ENCODE data around the gene MRS2. TPM values are rescaled to one million over a fixed set of nuclear protein-coding genes. Genes with fewer than 3 reads are reported as not detected.
A peak's percentile ranks its signal among the peaks of the same experiment; 100 is the strongest.

Gene MRS2
- total and polyA plus RNA-seq, 8 donors = 8.4 to 45.2 (median 25.9) TPM

- H3K27me3 ChIP-seq = peaks cover 0 to 21% (median 3%) of the 10 kb centered on the region in 3 donors
Measured at GRCh38 chr6:24401458-24401857, 1.3 kb upstream of the MRS2 start.

GRCh38 chr6:24403501-24403824 is 727 bp downstream of the MRS2 start:
- Histone ChIP-seq H3K9me3 (no peaks in the 10 kb centered on the region), H3K4me1 (peaks cover 0 to 38% (median 27%) of the 10 kb centered on the region in 4 donors), H3K4me3 (peak overlapping the region; percentile 87 to 99 (median 98)), H3K27ac (peak overlapping the region; percentile 78 to 91 (median 86)), H3K36me3 (peaks cover 7 to 32% (median 31%) of the 10 kb centered on the region in 4 donors), H3K27me3 (peaks cover 0 to 12% (median 3%) of the 10 kb centered on the region in 3 donors)
- intact Hi-C loops (cut with DNase I; ENCODE audit: low total_unique reads) = no loop called here
- 3 to 7% (median 4%) methylated on average over 12 of the region's 12 CpGs for WGBS, 5 donors
- no peak for DNase-seq
- TF ChIP-seq EP300 (IDR thresholded peaks at IDR 0.05) (no peak), CTCF (IDR thresholded peaks at IDR 0.05) (no peak), POLR2A (IDR thresholded peaks at IDR 0.05) (no peak), POLR2AphosphoS5 (IDR thresholded peaks at IDR 0.05) (no peak)

More at GRCh38 chr6:24401458-24401857, 1.3 kb upstream of the MRS2 start:
- TF ChIP-seq EP300 (IDR thresholded peaks at IDR 0.05) = no peak
- no peak for TF ChIP-seq CTCF (IDR thresholded peaks at IDR 0.05)
- TF ChIP-seq POLR2AphosphoS5 (IDR thresholded peaks at IDR 0.05) = no peak
- no peak for TF ChIP-seq POLR2A (IDR thresholded peaks at IDR 0.05)
- Histone ChIP-seq H3K9me3 (peaks cover 0 to 6% (median 0%) of the 10 kb centered on the region in 4 donors), H3K36me3 (peaks cover 0 to 16% (median 13%) of the 10 kb centered on the region in 4 donors), H3K27ac (no peak overlapping the region), H3K4me1 (peaks cover 0 to 36% (median 27%) of the 10 kb centered on the region in 4 donors), H3K4me3 (no peak overlapping the region)
- WGBS, 5 donors = 65 to 76% (median 73%) methylated on average over 4 of the region's 4 CpGs
- DNase-seq = no peak
- intact Hi-C loops (cut with DNase I; ENCODE audit: low total_unique reads) = no loop called here

DNA sequence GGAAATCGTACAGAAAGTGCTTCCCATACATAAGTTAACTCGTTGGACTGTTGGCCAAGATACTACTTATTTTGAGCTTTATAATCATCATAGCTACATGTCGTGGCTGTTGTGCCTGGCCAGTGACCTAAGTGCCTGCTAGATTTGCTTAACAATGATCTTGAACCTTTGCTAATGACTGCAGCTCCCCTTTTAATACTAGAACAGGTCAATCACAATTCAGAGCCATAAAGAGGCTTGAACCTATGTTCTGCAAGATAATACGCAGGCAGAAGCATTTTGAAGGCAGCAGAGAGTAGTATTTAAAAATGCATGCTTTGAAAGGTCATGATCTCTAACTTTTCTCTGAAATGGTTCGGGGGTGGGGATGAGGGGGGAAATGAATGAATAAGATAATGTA is 2.5 kb downstream of the MRS2 start:
- no peak overlapping the region for H3K27ac ChIP-seq
- H3K4me1 ChIP-seq = peaks cover 0 to 42% (median 27%) of the 10 kb centered on the region in 4 donors
- intact Hi-C loops (cut with DNase I; ENCODE audit: low total_unique reads) = no loop called here
- TF ChIP-seq POLR2A (IDR thresholded peaks at IDR 0.05) (no peak), EP300 (IDR thresholded peaks at IDR 0.05) (no peak), POLR2AphosphoS5 (IDR thresholded peaks at IDR 0.05) (no peak), CTCF (IDR thresholded peaks at IDR 0.05) (no peak)
- DNase-seq = no peak
- 76 to 90% (median 82%) methylated on average over 5 of the region's 5 CpGs for WGBS, 5 donors
- H3K27me3 ChIP-seq = no peaks in the 10 kb centered on the region
- H3K4me3 ChIP-seq = no peak overlapping the region
- H3K9me3 ChIP-seq = no peaks in the 10 kb centered on the region
- peaks cover 7 to 50% (median 49%) of the 10 kb centered on the region in 4 donors for H3K36me3 ChIP-seq

GRCh38 chr6:24408719-24409410 is 6.1 kb downstream of the MRS2 start:
- 79 to 95% (median 87%) methylated on average over 2 of the region's 2 CpGs for WGBS, 5 donors
- no peak for TF ChIP-seq POLR2A (IDR thresholded peaks at IDR 0.05)
- TF ChIP-seq POLR2AphosphoS5 (IDR thresholded peaks at IDR 0.05) = no peak
- no peak for TF ChIP-seq EP300 (IDR thresholded peaks at IDR 0.05)
- TF ChIP-seq CTCF (IDR thresholded peaks at IDR 0.05) = no peak
- no peak for DNase-seq
- no peaks in the 10 kb centered on the region for H3K9me3 ChIP-seq
- H3K4me1 ChIP-seq = peaks cover 0 to 28% (median 16%) of the 10 kb centered on the region in 4 donors
- intact Hi-C loops (cut with DNase I; ENCODE audit: low total_unique reads) = no loop called here
- H3K27me3 ChIP-seq = no peaks in the 10 kb centered on the region
- H3K36me3 ChIP-seq = peaks cover 21 to 86% (median 83%) of the 10 kb centered on the region in 4 donors
- H3K27ac ChIP-seq = no peak overlapping the region
- no peak overlapping the region for H3K4me3 ChIP-seq
